Eye (tissue), 1 donor: ENCODE measurements around the gene RAB1B.
"Not testable (repeated sequence)": the region's sequence is repeated elsewhere in the genome, so short reads cannot be mapped to it uniquely, and the experiment has no call there.

Experiments
- DNase-seq: peaks from one replicate; pipeline ENCODE4 v3.0.0-alpha.2; 2015

The RAB1B gene

GRCh38 chr11:66267379-66268243, 828 bp upstream of the RAB1B start:
- DNase-seq = peak; percentile 95

- DNase-seq = no peak
These were observed 790 bp downstream of the RAB1B start for GRCh38 chr11:66268952-66269905.

DNA sequence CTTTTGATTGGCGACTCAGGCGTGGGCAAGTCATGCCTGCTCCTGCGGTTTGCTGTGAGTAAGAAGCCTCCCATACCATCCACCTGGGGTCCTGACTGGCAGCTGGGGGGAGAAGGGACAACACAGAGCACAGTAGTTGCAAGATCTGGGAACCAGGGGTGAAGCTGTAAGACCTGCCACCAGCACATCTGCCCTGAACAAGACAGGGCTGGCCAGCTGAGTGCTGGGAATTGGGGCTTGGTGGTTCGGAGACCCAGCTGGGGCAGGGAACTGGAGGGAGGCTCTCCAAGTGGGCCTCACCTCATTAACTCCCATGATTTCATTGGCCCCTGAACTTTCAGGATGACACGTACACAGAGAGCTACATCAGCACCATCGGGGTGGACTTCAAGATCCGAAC, 3.4 kb downstream of the RAB1B start:
- no peak for DNase-seq

- no peak for DNase-seq
These were observed 4.2 kb downstream of the RAB1B start for GRCh38 chr11:66272596-66272995.

GRCh38 chr11:66274219-66274618, 5.8 kb downstream of the RAB1B start:
- no peak for DNase-seq

- DNase-seq = no peak
These were observed 7.0 kb downstream of the RAB1B start for GRCh38 chr11:66275396-66275795.

DNA sequence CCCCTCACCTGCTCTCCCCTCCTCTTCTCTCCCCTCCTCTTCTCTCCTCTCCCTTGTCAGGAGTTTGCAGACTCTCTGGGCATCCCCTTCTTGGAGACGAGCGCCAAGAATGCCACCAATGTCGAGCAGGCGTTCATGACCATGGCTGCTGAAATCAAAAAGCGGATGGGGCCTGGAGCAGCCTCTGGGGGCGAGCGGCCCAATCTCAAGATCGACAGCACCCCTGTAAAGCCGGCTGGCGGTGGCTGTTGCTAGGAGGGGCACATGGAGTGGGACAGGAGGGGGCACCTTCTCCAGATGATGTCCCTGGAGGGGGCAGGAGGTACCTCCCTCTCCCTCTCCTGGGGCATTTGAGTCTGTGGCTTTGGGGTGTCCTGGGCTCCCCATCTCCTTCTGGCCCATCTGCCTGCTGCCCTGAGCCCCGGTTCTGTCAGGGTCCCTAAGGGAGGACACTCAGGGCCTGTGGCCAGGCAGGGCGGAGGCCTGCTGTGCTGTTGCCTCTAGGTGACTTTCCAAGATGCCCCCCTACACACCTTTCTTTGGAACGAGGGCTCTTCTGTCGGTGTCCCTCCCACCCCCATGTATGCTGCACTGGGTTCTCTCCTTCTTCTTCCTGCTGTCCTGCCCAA, 7.7 kb downstream of the RAB1B start:
- DNase-seq = no peak

DNA sequence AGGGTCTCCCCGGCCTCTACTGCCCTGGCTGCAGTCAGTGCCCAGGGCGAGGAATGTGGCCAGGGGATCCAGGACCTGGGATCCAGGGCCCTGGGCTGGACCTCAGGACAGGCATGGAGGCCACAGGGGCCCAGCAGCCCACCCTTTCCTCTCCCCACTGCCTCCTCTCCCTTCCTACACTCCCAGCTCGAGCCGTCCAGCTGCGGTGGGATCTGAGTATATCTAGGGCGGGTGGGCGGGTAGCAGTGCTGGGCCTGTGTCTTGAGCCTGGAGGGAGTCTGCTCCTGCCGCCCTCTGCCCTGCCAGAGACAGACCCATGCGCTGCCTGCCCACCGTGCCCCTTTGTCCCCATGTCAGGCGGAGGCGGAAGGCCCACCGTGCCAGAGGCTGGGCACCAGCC, 8.2 kb downstream of the RAB1B start:
- not testable (repeated sequence) for DNase-seq

GRCh38 chr11:66277064-66277463, 8.6 kb downstream of the RAB1B start:
- DNase-seq = not testable (repeated sequence)

DNA sequence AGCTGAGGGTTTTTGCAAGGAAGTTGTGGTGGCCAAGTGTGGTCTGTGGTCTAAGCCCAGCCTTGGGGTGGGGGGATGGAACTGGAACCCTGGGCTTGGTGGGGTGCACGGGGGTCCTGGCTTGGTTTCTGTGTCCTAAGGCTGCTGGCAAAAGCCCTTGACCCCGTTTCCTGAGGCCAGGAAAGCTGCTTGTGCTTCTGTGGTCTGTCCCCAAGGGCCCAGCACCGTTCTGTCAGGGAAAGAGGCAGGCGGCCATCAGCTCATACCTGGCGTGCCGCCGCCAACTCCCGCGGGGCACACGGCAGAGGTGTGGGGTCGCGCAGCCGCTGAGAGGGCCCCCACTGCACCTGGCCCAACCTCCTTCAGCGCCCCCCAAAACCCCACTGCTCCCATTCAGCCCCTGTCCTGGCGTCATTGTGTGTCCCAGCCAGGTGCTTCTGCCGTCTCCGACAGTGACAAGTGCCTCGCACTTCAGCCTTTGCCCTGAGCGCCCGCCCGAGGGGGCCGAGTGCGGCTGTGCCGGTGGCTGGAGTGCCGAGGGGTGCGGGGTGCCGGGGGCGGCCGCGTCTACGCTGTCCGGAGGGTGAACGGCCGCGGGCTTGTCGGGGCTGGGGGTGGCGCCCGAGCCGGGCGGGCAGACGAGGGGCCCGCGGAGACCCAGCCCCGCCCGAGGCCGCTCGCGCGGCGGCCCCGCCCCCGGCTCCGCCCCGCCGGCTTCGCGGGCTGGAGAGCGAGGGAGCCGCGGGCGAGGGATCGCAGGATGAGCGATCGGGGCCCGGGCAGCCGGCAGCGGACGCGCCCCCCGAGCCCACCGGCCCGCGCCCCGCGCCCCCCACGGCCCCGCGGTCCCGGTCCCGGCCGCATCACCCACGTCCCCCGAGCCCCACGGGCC, 9.3 kb downstream of the RAB1B start, which contains the start of gene CNIH2:
Gene CNIH2, plus strand, starts transcription at position 705 of the 892 bp plus-strand sequence. CDS start 282 bp downstream, outside the sequence.
- DNase-seq = peak; percentile 75

- peak; percentile 49 for DNase-seq
These were observed 10.1 kb downstream of the RAB1B start for GRCh38 chr11:66278363-66279091.

GRCh38 chr11:66279092-66279734, 10.8 kb downstream of the RAB1B start:
- DNase-seq = peak; percentile 22

DNA sequence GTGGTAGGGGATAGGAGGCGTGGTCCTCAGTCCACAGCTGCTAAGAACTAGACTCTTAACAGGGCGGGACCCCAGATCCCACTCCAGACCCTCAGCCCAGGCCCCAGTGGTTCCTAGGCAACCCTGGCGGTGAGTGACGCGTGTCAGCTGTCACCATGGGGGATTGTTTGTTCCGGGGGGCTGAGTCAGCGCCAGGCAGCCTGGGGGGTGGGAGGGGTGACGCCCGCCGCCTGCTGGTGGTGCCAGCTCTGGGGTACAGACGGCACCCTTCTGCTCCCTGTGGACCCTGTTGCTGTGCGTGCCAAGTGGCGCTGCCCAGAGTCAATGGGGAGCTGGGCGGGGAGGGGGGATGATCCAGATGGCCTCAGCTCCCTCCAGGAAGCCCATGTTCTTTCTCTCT, 12.0 kb downstream of the RAB1B start:
- DNase-seq = peak; percentile 81

- DNase-seq = peak; percentile 28
These were observed 12.6 kb downstream of the RAB1B start for GRCh38 chr11:66281001-66281400.

DNA sequence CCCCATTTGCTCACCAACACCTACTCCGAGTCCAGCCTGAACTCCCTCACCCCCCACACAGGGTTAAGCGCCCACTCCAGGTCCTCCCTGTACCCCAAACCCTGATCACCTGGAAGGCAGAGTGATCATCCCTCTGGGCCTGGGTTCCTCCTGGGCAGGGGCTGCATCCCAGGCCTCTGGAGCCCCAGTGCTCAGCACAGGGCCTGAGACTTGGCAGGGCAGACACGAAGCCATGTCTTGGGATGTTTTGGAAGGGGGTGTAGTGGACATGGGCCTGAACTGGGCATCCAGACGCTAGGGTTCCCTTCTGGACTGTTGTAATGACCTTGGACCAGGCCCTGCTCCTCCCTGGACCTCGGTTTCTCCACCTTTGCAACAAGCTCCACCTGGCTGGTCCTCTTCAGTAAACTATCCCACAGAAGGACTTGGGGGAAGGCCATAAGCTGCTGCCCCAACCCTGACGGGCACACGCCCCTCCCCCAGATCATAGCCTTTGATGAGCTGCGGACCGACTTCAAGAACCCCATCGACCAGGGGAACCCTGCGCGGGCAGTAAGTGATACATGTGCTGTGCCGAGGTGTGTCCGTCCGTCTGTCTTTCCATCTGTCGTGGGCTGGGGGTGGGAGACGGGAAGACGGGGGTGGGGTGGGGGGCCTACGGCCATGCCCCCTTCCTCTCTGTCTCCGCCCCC, 13.5 kb downstream of the RAB1B start:
- DNase-seq = no peak

GRCh38 chr11:66282468-66283455, 14.3 kb downstream of the RAB1B start:
- peak; percentile 99 for DNase-seq

GRCh38 chr11:66283461-66284105, 15.1 kb downstream of the RAB1B start:
- DNase-seq = no peak

DNA sequence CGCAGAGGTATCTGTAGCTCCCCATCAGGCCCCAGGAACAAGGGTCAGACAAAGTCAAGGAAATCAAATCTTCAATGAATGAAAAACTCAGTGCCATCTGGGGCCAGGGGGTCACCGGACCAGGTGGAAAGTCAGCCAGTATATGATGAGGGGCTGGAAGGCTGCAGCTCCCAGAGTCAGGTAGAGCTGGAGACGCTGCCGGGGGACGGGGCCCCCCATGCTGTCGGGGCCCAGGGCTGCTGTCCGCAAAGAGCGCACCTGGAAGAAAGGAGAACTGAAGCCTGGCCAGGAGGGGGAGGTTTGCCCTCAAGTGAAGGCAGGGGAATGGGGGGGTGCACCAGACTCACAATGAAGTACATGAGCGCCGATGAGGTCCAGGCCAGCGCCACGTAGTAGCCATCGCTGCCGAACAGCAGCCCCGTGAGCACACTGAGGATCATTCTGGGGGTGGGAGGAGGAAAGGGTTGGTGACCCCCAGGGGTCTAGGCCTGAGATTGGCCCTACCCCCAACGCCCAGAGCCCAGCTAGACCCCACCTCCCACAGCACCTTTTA, 16.2 kb downstream of the RAB1B start:
- no peak for DNase-seq
